HepG2 (cell line): ENCODE results near the gene MFGE8. TPM values are rescaled to one million over a fixed set of nuclear protein-coding genes. Genes with fewer than 3 reads are reported as not detected.

ENCODE experiments used
- ATAC-seq: fragments of 200-7000 bp; cut with Tn5 transposase; 3 replicates; pipeline ENCODE4 v1.9.1; 2020; ENCODE audit warnings: mild to moderate bottlenecking, moderate library complexity
- BruUV-seq: library from RNA; stranded (reverse); fragments of 400-500 nt; replicated peaks from 2 replicates; lab custom pipeline; 2021; lab: Mats Ljungman, UMichigan
- CTCF ChIA-PET: fragments of 300-600 bp; formaldehyde crosslinking; extraction: SDS; loops from one replicate; lab custom pipeline; 2021; ENCODE audit warnings: low total read pairs, inconsistent platforms, low intra/inter-chr PET ratio; lab: Yijun Ruan, JAX
- POLR2A ChIA-PET: fragments of 350-600 bp; sonication (Branson Sonifier 250); formaldehyde crosslinking; loops from one replicate; lab custom pipeline; 2020; ENCODE audit warnings: antibody characterized with exemption, inconsistent platforms; lab: Yijun Ruan, JAX
- DNase-seq: peaks from one replicate; pipeline ENCODE4 v3.0.0-alpha.2; 2015; ENCODE audit warnings: low spot score
- FAIRE-seq: peaks from 3 replicates; lab custom pipeline; 2011; peaks lifted over from hg19 to GRCh38; lab: Jason Lieb, UNC
- H2AFZ ChIP-seq: one replicate; pipeline ENCODE4 v1.6.1; 2011; ENCODE audit warnings: low read length, inconsistent platforms
- H3K27ac ChIP-seq: fragments of 300-600 bp; 3 replicates; pipeline ENCODE4 v1.8.0; 2011; ENCODE audit warnings: mixed run types, mild to moderate bottlenecking, mixed read lengths, low read length, inconsistent platforms; ENCODE audit not compliant: insufficient read depth; ENCODE audit errors: extremely low read length
- H3K27me3 ChIP-seq, 2 experiments: fragments of 200-600 bp in 1 of 2; 2 replicates in 1 of 2; 3 replicates in 1 of 2; pipeline versions ENCODE4 v1.6.0 to v1.8.0; 2011; ENCODE audit warnings: low read length in 2 of 2, mild to moderate bottlenecking in 2 of 2, moderate library complexity in 2 of 2, inconsistent platforms in 1 of 2; ENCODE audit not compliant: insufficient read depth in 2 of 2, control insufficient read depth in 1 of 2
- H3K36me3 ChIP-seq, 2 experiments: fragments of 200-600 bp in 1 of 2; replicated peaks in 1 of 2; 2 replicates in 1 of 2; 3 replicates in 1 of 2; pipeline versions ENCODE4 v1.5.1 to v1.8.0; 2011; ENCODE audit warnings: low read length in 2 of 2, inconsistent platforms in 1 of 2; ENCODE audit not compliant: insufficient read depth in 2 of 2, control insufficient read depth in 1 of 2
- H3K4me1 ChIP-seq: 2 replicates; pipeline ENCODE4 v1.5.1; 2012; ENCODE audit warnings: low read length, inconsistent platforms; ENCODE audit not compliant: insufficient read depth
- H3K4me2 ChIP-seq: 2 replicates; pipeline ENCODE4 v1.6.0; 2011; ENCODE audit warnings: low read depth, low read length, inconsistent platforms
- H3K4me3 ChIP-seq, 3 experiments: fragments of 200-600 bp in 1 of 3; sonication (generic), shearing (Covaris generic) in 1 of 3; replicated peaks in 1 of 3; 2 replicates each; pipeline ENCODE4 v1.5.1; 2011 to 2016; ENCODE audit warnings: low read length in 3 of 3, inconsistent platforms in 2 of 3, low read depth in 2 of 3, mild to moderate bottlenecking in 2 of 3, control low read depth in 1 of 3, mixed read lengths in 1 of 3; ENCODE audit not compliant: insufficient read depth in 1 of 3
- H3K79me2 ChIP-seq: one replicate; pipeline ENCODE4 v1.6.1; 2011; ENCODE audit warnings: low read length, inconsistent platforms; ENCODE audit not compliant: insufficient read depth
- H3K9ac ChIP-seq: 2 replicates; pipeline ENCODE4 v1.6.0; 2011; ENCODE audit warnings: mild to moderate bottlenecking, low read depth, low read length, inconsistent platforms; ENCODE audit not compliant: insufficient read depth
- H3K9me3 ChIP-seq: 2 replicates; pipeline ENCODE4 v1.5.1; 2012; ENCODE audit warnings: mild to moderate bottlenecking, low read length
- H4K20me1 ChIP-seq: 2 replicates; pipeline ENCODE4 v1.6.0; 2011; ENCODE audit warnings: inconsistent platforms, mild to moderate bottlenecking, low read length, moderate library complexity; ENCODE audit not compliant: insufficient read depth
- ASH2L ChIP-seq: fragments of 300-600, 200-600 bp; sonication (generic); IDR thresholded peaks from 2 replicates; pipeline ENCODE4 v1.7.0; 2017; ENCODE audit warnings: low read depth, mild to moderate bottlenecking, moderate library complexity, mixed read lengths, low read length; ENCODE audit not compliant: insufficient read length
- NR2F1 ChIP-seq, 2 experiments: fragments of 450-650 bp in 1 of 2; formaldehyde crosslinking in 1 of 2; IDR thresholded peaks; 2 replicates each; pipeline versions ENCODE4 v1.5.0 to v1.6.1; 2016 to 2020; ENCODE audit warnings: mild to moderate bottlenecking in 1 of 2, missing compliant biosample characterization in 1 of 2, missing genetic modification reagents in 1 of 2, moderate library complexity in 1 of 2
- ZNF788 ChIP-seq: sonication (generic); formaldehyde crosslinking; IDR thresholded peaks from 2 replicates; pipeline ENCODE4 v1.5.0; 2020; ENCODE audit warnings: mild to moderate bottlenecking, missing genetic modification reagents, borderline replicate concordance
- WGBS: methylation state at CpG from one replicate; pipeline ENCODE4 v1.1.6; 2017; ENCODE audit warnings: low lambda C conversion rate; 5-methylcytosine and 5-hydroxymethylcytosine counted together
- in situ Hi-C: cut with HindIII; loops from 2 replicates; pipeline ENCODE4 v1.10.0; 2017; ENCODE audit warnings: low pct_unique_long_range_greater_than_20kb; ENCODE audit not compliant: extremely low pct_ligation_motif_present
- intact Hi-C: fragments of 100-400 bp; cut with micrococcal nuclease; formaldehyde crosslinking; loops from one replicate; pipeline ENCODE4 v1.10.0; 2022; ENCODE audit not compliant: unreplicated experiment
- polyA plus RNA-seq, 8 experiments: library from polyadenylated mRNA; depleted of rRNA in 3 of 8; stranded (reverse) in 7 of 8; unstranded in 1 of 8; fragments of >200 nt; fragmentation: Illumina TruSeq in 4 of 8; extraction: Trizol in 4 of 8; gene quantifications; 2 replicates each; pipeline versions ENCODE4 v1.2.1 to v1.2.3, GENCODE V29; 2011 to 2016; ENCODE audit warnings: low read depth in 4 of 8, missing spikeins in 1 of 8, mixed read lengths in 1 of 8; ENCODE audit not compliant: insufficient read depth in 1 of 8
- total RNA-seq, 5 experiments: library from RNA; depleted of rRNA; stranded (reverse); fragments of >200 nt; fragmentation: Illumina TruSeq; extraction: Trizol; gene quantifications; 2 replicates each; pipeline ENCODE4 v1.2.3, GENCODE V29; 2016; ENCODE audit warnings: low read depth in 1 of 5
- TF ChIP-seq, protein P1 (sequence below): sonication (generic); formaldehyde crosslinking; IDR thresholded peaks from 2 replicates; pipeline ENCODE4 v1.4.0; 2020; ENCODE audit warnings: mild to moderate bottlenecking, missing genetic modification reagents
- TF ChIP-seq, protein P2 (sequence below): IDR thresholded peaks from 2 replicates; pipeline ENCODE4 v1.6.1; 2016; ENCODE audit warnings: low read depth, control low read depth

MFGE8 gene
- total and polyA plus RNA-seq, 2 of the 13 experiments (the other 11 are each of a cell fraction or from before 2014, with no cell fraction given): 3.4 to 22.1 TPM

DNA sequence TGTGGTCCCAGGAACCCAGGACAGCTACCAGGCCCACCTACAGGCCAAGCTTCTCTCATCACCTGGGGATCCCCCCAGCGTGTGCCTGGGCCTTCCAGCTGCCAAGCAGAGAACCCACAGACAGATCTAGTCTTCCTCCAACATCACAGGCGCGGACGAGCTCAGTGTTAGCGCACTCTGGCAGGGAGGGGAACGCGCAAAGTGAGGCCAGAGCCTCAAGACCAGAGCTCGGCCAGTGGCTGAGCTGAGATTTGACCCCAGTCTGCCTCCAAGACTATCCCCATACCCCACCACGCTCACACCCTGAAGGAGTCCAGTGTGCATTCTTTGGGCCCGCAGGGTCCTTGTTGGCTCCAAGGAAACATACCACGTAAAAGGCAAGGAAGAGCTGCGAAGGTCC is 5.1 kb downstream of the MFGE8 start (continued):
- TF ChIP-seq, protein P1, sequence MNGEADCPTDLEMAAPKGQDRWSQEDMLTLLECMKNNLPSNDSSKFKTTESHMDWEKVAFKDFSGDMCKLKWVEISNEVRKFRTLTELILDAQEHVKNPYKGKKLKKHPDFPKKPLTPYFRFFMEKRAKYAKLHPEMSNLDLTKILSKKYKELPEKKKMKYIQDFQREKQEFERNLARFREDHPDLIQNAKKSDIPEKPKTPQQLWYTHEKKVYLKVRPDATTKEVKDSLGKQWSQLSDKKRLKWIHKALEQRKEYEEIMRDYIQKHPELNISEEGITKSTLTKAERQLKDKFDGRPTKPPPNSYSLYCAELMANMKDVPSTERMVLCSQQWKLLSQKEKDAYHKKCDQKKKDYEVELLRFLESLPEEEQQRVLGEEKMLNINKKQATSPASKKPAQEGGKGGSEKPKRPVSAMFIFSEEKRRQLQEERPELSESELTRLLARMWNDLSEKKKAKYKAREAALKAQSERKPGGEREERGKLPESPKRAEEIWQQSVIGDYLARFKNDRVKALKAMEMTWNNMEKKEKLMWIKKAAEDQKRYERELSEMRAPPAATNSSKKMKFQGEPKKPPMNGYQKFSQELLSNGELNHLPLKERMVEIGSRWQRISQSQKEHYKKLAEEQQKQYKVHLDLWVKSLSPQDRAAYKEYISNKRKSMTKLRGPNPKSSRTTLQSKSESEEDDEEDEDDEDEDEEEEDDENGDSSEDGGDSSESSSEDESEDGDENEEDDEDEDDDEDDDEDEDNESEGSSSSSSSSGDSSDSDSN: no peak
- no peak for TF ChIP-seq ZNF788 (CRISPR knock-in tag)

DNA sequence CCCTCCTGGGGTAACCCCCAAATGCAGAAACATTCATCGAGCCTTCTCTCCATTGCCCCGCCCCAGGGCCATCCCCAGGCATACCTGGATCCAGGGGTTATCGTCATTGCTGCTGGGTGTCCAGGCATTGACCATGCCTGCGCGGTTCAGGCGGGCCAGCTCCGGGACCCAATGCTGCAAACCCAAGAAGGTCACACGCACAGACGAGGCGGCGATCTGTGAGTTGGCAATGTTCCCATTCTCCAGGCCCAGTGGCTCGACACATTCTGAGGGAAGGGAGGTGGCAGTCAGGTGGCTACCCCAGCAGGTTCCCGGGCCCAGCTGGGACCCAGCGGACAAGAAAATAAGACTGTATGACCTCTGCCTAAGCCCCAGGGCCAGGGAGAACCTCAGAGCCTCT is 6.1 kb downstream of the MFGE8 start:
- no TSS peak for BruUV-seq
- H3K27me3 ChIP-seq: no peaks in the 10 kb centered on the region
- DNase-seq: no peak
- no peaks in the 10 kb centered on the region for H3K79me2 ChIP-seq
- H3K4me3 ChIP-seq: no peak overlapping the region
- no peak for FAIRE-seq
- no peaks in the 10 kb centered on the region for H3K36me3 ChIP-seq
- no peak for ATAC-seq
- 0 out of 2 replicates have a peak, but pooled peaks cover 3% of the 10 kb centered on the region for H4K20me1 ChIP-seq
- in situ Hi-C loops (loop anchor here (10.0 kb wide), 1 partner anchor 268 kb away; no protein-coding TSS in a partner anchor), intact Hi-C loops (no loop called here)
- no peak for TF ChIP-seq NR2F1 (CRISPR knock-in tag; IDR thresholded peaks at IDR 0.05)
- TF ChIP-seq, protein P2, sequence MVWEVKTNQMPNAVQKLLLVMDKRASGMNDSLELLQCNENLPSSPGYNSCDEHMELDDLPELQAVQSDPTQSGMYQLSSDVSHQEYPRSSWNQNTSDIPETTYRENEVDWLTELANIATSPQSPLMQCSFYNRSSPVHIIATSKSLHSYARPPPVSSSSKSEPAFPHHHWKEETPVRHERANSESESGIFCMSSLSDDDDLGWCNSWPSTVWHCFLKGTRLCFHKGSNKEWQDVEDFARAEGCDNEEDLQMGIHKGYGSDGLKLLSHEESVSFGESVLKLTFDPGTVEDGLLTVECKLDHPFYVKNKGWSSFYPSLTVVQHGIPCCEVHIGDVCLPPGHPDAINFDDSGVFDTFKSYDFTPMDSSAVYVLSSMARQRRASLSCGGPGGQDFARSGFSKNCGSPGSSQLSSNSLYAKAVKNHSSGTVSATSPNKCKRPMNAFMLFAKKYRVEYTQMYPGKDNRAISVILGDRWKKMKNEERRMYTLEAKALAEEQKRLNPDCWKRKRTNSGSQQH (CRISPR knock-in tag): no peak
- no peak for TF ChIP-seq ASH2L
- peaks cover 17% of the 10 kb centered on the region for H3K4me1 ChIP-seq
- H2AFZ ChIP-seq: no peak overlapping the region
- H3K9ac ChIP-seq: no peak overlapping the region
- CTCF ChIA-PET: no interaction called here
- H3K27ac ChIP-seq: no peak overlapping the region
- no peak overlapping the region for H3K4me2 ChIP-seq
- WGBS: 77% methylated on average over 14 of the region's 14 CpGs
- POLR2A ChIA-PET: no interaction called here
- H3K9me3 ChIP-seq: no peaks in the 10 kb centered on the region
